ENCODE results near the gene PGAM4.

GRCh38 chrX:77945910-77946545 lies 23.4 kb downstream of the PGAM4 start:
- TF ChIP-seq CTCF (conservative IDR thresholded peaks at IDR 0.05 in 1 of 2, IDR thresholded peaks at IDR 0.05 in 1 of 2; ENCODE audit: extremely low read depth in 1 of 2, insufficient read depth in 1 of 2, low read depth in 1 of 2, low read length in 2 of 2), result no peak
- no peak for TF ChIP-seq EZH2 (IDR thresholded peaks at IDR 0.05; ENCODE audit: borderline replicate concordance, low read length)
